ENCODE data around the gene HSPA1L. TPM values are rescaled to one million over a fixed set of nuclear protein-coding genes. Genes with fewer than 3 reads are reported as not detected.

The HSPA1L gene
- total and polyA plus RNA-seq, 3 experiments from 2014 or later = 3.0 to 3.8 (median 3.5) TPM

DNA sequence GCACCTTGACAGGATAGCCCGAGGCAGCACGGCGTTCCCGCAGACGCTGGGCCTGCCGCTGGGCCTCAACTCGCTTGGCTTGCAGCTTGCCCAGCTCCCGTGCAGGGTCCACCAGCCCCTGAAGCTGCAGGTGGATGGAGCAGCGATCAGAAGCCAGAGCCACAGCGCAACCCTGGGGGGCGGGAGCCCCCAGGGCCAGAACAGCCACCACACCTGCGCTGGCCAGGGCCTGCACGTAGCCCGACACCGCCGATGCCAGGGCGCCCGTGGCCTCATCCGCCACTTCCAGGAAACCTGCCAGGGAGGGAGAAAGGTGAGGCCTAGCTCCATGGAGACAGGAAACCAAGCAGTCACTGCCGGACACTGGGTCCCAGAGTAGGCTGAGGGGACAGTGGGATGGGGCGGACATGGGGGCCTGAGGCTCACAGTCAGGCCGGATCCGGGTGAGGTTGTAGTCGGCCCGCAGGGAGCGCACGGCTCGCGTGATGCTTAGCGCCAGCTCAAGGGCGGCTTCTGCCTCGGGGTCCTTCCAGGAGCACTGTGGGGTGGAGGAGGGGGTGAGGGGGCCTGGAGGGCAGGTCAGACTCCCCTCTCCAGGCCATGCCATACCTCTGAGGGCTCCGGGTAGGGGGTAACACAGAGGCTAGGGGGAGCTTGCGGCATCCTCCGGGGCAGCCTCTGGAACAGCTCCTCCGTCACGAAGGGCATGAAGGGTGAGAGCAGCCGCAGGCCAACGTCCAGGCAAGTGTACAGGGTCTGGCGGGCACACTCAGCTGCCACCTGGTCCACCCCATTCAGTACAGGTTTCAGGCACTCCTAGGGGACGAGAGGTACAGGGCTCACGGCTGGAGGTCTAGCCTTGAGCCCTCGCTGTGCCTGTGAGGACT is 35.8 kb downstream of the HSPA1L start:
- Mint-ChIP-seq H3K27me3 (peaks cover 0 to 2% of the 10 kb centered on the region in 2 donors), H3K36me3 (peaks cover 0 to 49% (median 5%) of the 10 kb centered on the region in 3 donors), H3K4me3 (no peak overlapping the region), H3K9me3 (no peaks in the 10 kb centered on the region), H3K4me1 (peaks cover 17 to 27% (median 19%) of the 10 kb centered on the region in 3 donors), H3K27ac (no peak overlapping the region)
- Histone ChIP-seq H3K9me3 (ENCODE audit: low read length) (no peaks in the 10 kb centered on the region), H3K36me3 (ENCODE audit: insufficient read depth, low read length) (peaks cover 12% of the 10 kb centered on the region), H3K27ac (ENCODE audit: low read depth, low read length) (no peak overlapping the region), H3K4me1 (ENCODE audit: insufficient read depth, low read length) (peaks cover 26% of the 10 kb centered on the region), H3K4me3 (ENCODE audit: low read length) (no peak overlapping the region), H3K27me3 (ENCODE audit: insufficient read depth, low read length, poor library complexity, severe bottlenecking) (no peaks in the 10 kb centered on the region)
- CTCF ChIA-PET = interaction anchor here (0.8 to 2.4 kb wide), 4 partner anchors 9 to 38 kb away, joined by 3 to 10 read pairs (median 4); no protein-coding TSS in a partner anchor
- DNase-seq = no peak
- POLR2A ChIA-PET = interaction anchor here (1.2 kb wide), 1 partner anchor 10 kb away, joined by 3 read pairs; no protein-coding TSS in a partner anchor

DNA sequence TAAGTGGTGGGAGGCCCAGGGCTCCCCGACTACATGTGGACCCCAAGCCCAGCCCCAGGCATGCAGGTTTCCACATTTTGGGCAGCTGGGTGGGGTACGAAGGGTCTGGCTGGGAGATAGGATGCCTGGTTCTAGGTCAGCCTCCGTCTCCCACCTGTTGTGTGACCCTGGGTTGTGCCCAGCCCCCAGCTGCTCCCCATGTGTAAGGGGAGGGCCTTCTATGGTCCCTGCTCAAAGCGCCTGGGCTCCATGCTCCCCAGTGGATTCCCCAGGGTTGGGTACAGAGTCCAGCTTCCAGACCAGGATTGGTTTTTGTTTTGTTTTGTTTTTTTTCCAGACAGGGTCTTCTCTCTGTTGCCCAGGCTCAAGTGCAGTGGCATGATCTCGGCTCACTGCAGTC is 36.9 kb downstream of the HSPA1L start:
- POLR2A ChIA-PET = interaction anchor here (1.2 kb wide), 1 partner anchor 9 kb away, joined by 3 read pairs; no protein-coding TSS in a partner anchor
- H3K9me3 Mint-ChIP-seq = no peaks in the 10 kb centered on the region
- H3K27ac Mint-ChIP-seq = peak overlapping the region in 3 of 8 donors; percentile 32 to 80 (median 47)
- no peak overlapping the region for H3K4me3 ChIP-seq (ENCODE audit: low read length)
- H3K27me3 ChIP-seq (ENCODE audit: insufficient read depth, low read length, poor library complexity, severe bottlenecking) = no peaks in the 10 kb centered on the region
- H3K27ac ChIP-seq (ENCODE audit: low read depth, low read length) = peak overlapping the region; percentile 70
- CTCF ChIA-PET = no interaction called here
- H3K27me3 Mint-ChIP-seq = peaks cover 0 to 2% of the 10 kb centered on the region in 2 donors
- peaks cover 20 to 27% (median 21%) of the 10 kb centered on the region in 3 donors for H3K4me1 Mint-ChIP-seq
- peaks cover 0 to 44% (median 1%) of the 10 kb centered on the region in 3 donors for H3K36me3 Mint-ChIP-seq
- no peaks in the 10 kb centered on the region for H3K9me3 ChIP-seq (ENCODE audit: low read length)
- no peak for DNase-seq
- H3K4me1 ChIP-seq (ENCODE audit: insufficient read depth, low read length) = peaks cover 30% of the 10 kb centered on the region
- H3K36me3 ChIP-seq (ENCODE audit: insufficient read depth, low read length) = peaks cover 11% of the 10 kb centered on the region
- no peak overlapping the region for H3K4me3 Mint-ChIP-seq

DNA sequence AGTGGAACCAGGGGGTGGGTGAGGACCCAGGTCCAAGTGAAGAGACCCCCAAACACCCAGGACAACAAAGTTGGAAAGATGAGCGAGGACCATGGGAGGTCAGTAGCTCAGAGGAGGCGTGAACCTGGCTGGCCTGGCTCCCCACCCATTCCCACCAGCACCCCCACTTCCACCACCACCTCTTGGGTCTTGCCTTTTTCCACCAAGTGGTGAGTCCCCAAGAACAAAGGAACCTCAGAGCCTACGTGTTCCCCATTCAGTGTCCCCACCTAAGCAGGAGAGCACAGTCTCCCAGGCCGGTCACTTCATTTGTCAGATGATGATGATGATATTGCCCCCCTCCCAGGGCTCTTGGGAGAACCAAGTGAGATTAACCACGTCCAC is 37.4 kb downstream of the HSPA1L start:
- POLR2A ChIA-PET = interaction anchor here (1.2 kb wide), 1 partner anchor 8 kb away, joined by 3 read pairs; no protein-coding TSS in a partner anchor
- H3K9me3 Mint-ChIP-seq = no peaks in the 10 kb centered on the region
- peak overlapping the region in 1 of 7 donors; percentile 84 for H3K4me3 Mint-ChIP-seq
- peaks cover 0 to 40% (median 1%) of the 10 kb centered on the region in 3 donors for H3K36me3 Mint-ChIP-seq
- H3K27me3 Mint-ChIP-seq = peaks cover 0 to 2% of the 10 kb centered on the region in 2 donors
- no peak for DNase-seq
- Histone ChIP-seq H3K27me3 (ENCODE audit: insufficient read depth, low read length, poor library complexity, severe bottlenecking) (no peaks in the 10 kb centered on the region), H3K27ac (ENCODE audit: low read depth, low read length) (peak overlapping the region; percentile 70), H3K36me3 (ENCODE audit: insufficient read depth, low read length) (peaks cover 8% of the 10 kb centered on the region), H3K4me1 (ENCODE audit: insufficient read depth, low read length) (peaks cover 36% of the 10 kb centered on the region), H3K4me3 (ENCODE audit: low read length) (no peak overlapping the region), H3K9me3 (ENCODE audit: low read length) (no peaks in the 10 kb centered on the region)
- CTCF ChIA-PET = interaction anchor here (0.8 kb wide), 1 partner anchor 14 kb away, joined by 5 read pairs; no protein-coding TSS in a partner anchor
- peaks cover 25 to 31% (median 25%) of the 10 kb centered on the region in 3 donors for H3K4me1 Mint-ChIP-seq
- peak overlapping the region in 7 of 8 donors; percentile 47 to 80 (median 73) for H3K27ac Mint-ChIP-seq

DNA sequence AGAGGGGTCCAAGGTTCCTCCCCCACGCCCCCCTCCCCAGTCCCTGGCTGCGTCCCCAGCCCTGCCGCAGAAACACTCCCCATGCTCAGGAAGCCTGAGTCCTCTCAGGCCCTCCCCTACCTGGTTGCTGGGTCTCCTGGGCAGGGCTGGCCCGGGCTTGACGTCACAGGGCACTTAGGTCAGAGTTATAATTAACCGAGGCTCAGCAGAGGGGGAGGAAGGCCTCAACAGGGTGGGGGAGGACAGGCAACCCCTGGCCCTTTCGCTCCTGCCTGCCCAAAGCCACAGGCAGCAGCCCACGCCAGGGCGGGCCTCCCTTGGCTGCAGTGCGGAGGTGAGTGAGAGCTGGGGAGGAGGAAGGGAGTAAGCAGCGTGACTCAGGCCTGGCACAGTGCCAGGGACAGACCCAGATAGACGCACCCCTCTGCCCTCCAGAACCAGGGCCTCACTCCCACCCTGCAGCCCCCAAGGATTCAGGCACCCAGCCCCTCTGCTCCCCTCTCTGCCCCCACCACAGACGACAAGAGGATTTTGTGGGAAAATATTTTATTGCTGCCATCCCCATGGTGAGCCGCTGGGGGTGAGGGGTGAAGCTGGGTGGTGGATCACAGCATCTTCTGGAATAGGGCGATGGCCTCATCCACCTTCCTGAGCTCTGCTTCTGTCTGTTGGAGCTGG is 38.0 kb downstream of the HSPA1L start, which contains the start of gene VWA7:
VWA7 (minus strand) TSS at position 340 of the 678 bp plus-strand sequence. CDS start 549 bp downstream, outside the sequence.
- ChIA-PET POLR2A (no interaction called here), CTCF (interaction anchor here (0.8 kb wide), 1 partner anchor 14 kb away, joined by 5 read pairs; no protein-coding TSS in a partner anchor)
- H3K27me3 Mint-ChIP-seq = peaks cover 0 to 2% of the 10 kb centered on the region in 2 donors
- peaks cover 0 to 35% (median 1%) of the 10 kb centered on the region in 3 donors for H3K36me3 Mint-ChIP-seq
- H3K4me1 ChIP-seq (ENCODE audit: insufficient read depth, low read length) = peaks cover 39% of the 10 kb centered on the region
- peak within 1 kb of the TSS in 6 of 7 donors; percentile 41 to 84 (median 54) for H3K4me3 Mint-ChIP-seq
- H3K4me1 Mint-ChIP-seq = peaks cover 28 to 36% (median 31%) of the 10 kb centered on the region in 3 donors
- peaks cover 0 to 2% (median 0%) of the 10 kb centered on the region in 5 donors for H3K9me3 Mint-ChIP-seq
- no peaks in the 10 kb centered on the region for H3K9me3 ChIP-seq (ENCODE audit: low read length)
- H3K36me3 ChIP-seq (ENCODE audit: insufficient read depth, low read length) = peaks cover 5% of the 10 kb centered on the region
- H3K27ac ChIP-seq (ENCODE audit: low read depth, low read length) = peak within 1 kb of the TSS; percentile 70
- peak in 4 of 5 donors; percentile 42 to 80 (median 53) for DNase-seq
- H3K27me3 ChIP-seq (ENCODE audit: insufficient read depth, low read length, poor library complexity, severe bottlenecking) = no peaks in the 10 kb centered on the region
- peak within 1 kb of the TSS; percentile 45 to 83 (median 74) for H3K27ac Mint-ChIP-seq
- H3K4me3 ChIP-seq (ENCODE audit: low read length) = peak within 1 kb of the TSS; percentile 17

DNA sequence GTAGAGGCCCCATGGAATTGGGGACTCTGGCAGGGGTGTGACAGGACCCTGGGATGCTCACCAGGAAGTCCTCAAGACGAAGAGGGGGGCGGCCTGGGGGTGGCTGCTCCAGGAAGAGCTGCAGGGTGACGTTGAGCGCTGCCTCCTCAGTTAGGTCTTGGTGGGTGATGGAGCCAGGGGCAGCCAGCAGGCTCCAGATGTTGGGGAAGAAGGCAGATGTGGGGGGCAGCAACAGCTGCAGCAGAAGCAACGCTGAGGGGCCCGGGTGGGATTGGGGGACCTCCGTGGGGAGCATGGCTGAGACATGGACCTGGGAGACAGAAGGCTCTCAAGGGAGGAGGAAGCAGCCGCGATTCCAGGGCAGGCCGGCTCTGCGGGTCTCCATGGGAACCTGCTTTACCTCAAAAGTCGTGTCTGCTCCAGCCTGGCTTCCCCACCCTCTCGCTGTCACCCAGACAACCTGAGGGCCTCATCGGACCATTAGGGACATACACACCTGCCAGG is 38.5 kb downstream of the HSPA1L start:
- H3K4me1 ChIP-seq (ENCODE audit: insufficient read depth, low read length) = peaks cover 44% of the 10 kb centered on the region
- H3K4me3 ChIP-seq (ENCODE audit: low read length) = peak overlapping the region; percentile 17
- H3K27ac ChIP-seq (ENCODE audit: low read depth, low read length) = peak overlapping the region; percentile 70

DNA sequence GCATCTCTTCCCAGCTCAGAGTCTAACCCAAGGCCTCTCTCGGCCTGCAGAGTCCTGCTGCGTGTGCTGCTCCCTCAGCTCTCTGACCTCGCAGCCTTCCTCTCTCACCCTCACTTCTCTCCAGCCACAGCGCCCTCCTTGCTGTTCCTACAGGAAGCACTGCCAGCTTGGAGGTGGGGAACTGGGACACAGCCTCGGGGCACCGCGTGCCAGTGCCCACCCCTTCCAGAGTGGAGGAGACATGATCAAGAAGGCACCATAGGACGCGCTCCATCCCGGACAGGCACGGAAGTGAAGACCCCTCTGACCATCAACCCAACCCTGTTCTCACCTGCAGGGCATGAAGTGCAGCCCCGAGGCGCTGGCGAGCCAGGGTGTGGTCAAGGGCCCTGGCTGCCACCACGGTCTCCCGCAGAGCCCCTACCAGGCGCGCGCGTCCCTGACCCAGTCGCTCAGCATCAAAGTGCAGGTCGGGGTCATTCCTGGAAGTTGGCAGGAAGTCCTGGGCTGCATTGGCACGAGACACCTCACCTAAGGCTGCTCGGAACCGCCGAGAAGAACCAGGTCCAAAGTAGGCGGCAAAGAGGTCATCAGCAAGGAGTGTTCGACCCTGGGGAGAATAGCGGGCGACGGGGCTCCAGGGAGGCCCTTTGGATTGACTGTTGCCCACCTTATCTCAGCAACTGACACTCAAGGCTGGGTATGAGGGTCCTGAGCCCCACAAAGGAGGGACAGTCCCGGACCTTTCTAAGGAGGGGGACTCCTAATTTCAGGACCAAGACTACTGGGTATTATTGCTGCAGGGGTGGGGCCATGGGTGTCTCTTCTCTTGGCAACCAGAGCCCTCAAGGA is 39.2 kb downstream of the HSPA1L start:
- Histone ChIP-seq H3K27ac (ENCODE audit: low read depth, low read length) (peak overlapping the region; percentile 70), H3K4me1 (ENCODE audit: insufficient read depth, low read length) (peaks cover 50% of the 10 kb centered on the region), H3K27me3 (ENCODE audit: insufficient read depth, low read length, poor library complexity, severe bottlenecking) (no peaks in the 10 kb centered on the region), H3K36me3 (ENCODE audit: insufficient read depth, low read length) (peaks cover 4% of the 10 kb centered on the region), H3K9me3 (ENCODE audit: low read length) (no peaks in the 10 kb centered on the region), H3K4me3 (ENCODE audit: low read length) (no peak overlapping the region)
- CTCF ChIA-PET = no interaction called here
- H3K4me3 Mint-ChIP-seq = peak overlapping the region in 6 of 7 donors; percentile 16 to 67 (median 47)
- H3K27me3 Mint-ChIP-seq = peaks cover 0 to 2% of the 10 kb centered on the region in 2 donors
- POLR2A ChIA-PET = no interaction called here
- H3K4me1 Mint-ChIP-seq = peaks cover 36 to 47% (median 40%) of the 10 kb centered on the region in 3 donors
- H3K36me3 Mint-ChIP-seq = peaks cover 0 to 24% (median 1%) of the 10 kb centered on the region in 3 donors
- peak overlapping the region in 7 of 8 donors; percentile 45 to 86 (median 68) for H3K27ac Mint-ChIP-seq
- DNase-seq = no peak
- peaks cover 0 to 5% (median 0%) of the 10 kb centered on the region in 5 donors for H3K9me3 Mint-ChIP-seq

More for the DNA sequence above, 38.5 kb downstream of the HSPA1L start:
- POLR2A ChIA-PET = no interaction called here
- Mint-ChIP-seq H3K27me3 (peaks cover 0 to 2% of the 10 kb centered on the region in 2 donors), H3K4me3 (peak overlapping the region in 6 of 7 donors; percentile 41 to 67 (median 54)), H3K27ac (peak overlapping the region; percentile 45 to 83 (median 66)), H3K4me1 (peaks cover 30 to 40% (median 34%) of the 10 kb centered on the region in 3 donors), H3K9me3 (peaks cover 0 to 3% (median 0%) of the 10 kb centered on the region in 5 donors), H3K36me3 (peaks cover 0 to 29% (median 1%) of the 10 kb centered on the region in 3 donors)
- Histone ChIP-seq H3K36me3 (ENCODE audit: insufficient read depth, low read length) (peaks cover 5% of the 10 kb centered on the region), H3K9me3 (ENCODE audit: low read length) (no peaks in the 10 kb centered on the region), H3K27me3 (ENCODE audit: insufficient read depth, low read length, poor library complexity, severe bottlenecking) (no peaks in the 10 kb centered on the region)
- DNase-seq = no peak
- CTCF ChIA-PET = no interaction called here

DNA sequence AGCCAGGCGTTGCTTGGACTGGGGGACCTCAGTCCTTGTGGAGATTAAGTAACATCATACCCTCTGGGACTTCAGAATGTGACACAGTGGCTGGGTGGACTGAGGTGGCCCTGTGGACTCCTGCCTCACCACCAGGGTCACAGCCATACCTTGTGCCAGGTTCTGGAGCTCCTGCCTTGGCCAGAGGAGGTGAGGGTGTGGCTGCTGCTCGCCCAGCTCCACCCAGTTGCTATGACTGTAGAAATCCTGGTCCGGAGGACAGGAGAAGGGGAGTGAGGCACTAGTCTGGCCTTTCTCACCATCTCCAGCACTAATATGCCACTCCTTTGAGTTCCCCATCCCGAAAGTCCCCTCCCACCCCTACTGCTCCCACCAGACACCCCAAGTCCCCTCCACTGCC is 39.9 kb downstream of the HSPA1L start:
- H3K9me3 ChIP-seq (ENCODE audit: low read length) = no peaks in the 10 kb centered on the region
- H3K4me3 ChIP-seq (ENCODE audit: low read length) = no peak overlapping the region
- peaks cover 36 to 47% (median 40%) of the 10 kb centered on the region in 3 donors for H3K4me1 Mint-ChIP-seq
- H3K27ac ChIP-seq (ENCODE audit: low read depth, low read length) = no peak overlapping the region
- H3K9me3 Mint-ChIP-seq = peaks cover 0 to 5% (median 0%) of the 10 kb centered on the region in 5 donors
- peak overlapping the region in 3 of 8 donors; percentile 30 to 86 (median 56) for H3K27ac Mint-ChIP-seq
- peak overlapping the region in 2 of 7 donors; percentile 29 to 54 for H3K4me3 Mint-ChIP-seq
- peaks cover 0 to 2% of the 10 kb centered on the region in 2 donors for H3K27me3 Mint-ChIP-seq
- CTCF ChIA-PET = interaction anchor here (1.2 kb wide), 1 partner anchor 45 kb away, joined by 3 read pairs; no protein-coding TSS in a partner anchor
- peaks cover 0 to 17% (median 1%) of the 10 kb centered on the region in 3 donors for H3K36me3 Mint-ChIP-seq
- POLR2A ChIA-PET = no interaction called here
- H3K4me1 ChIP-seq (ENCODE audit: insufficient read depth, low read length) = peaks cover 53% of the 10 kb centered on the region
- DNase-seq = no peak
- H3K27me3 ChIP-seq (ENCODE audit: insufficient read depth, low read length, poor library complexity, severe bottlenecking) = no peaks in the 10 kb centered on the region
- H3K36me3 ChIP-seq (ENCODE audit: insufficient read depth, low read length) = no peaks in the 10 kb centered on the region
